Measurements from ENCODE around the gene KLF15.
A peak's percentile ranks its signal among the peaks of the same experiment; 100 is the strongest.

The KLF15 gene

GRCh38 chr3:126389794-126390146 lies 32.6 kb upstream of the KLF15 start:
- Histone ChIP-seq H3K4me3 (ENCODE audit: low read depth, low read length) (no peak overlapping the region), H3K4me1 (ENCODE audit: control insufficient read depth, insufficient read depth, low read length) (no peaks in the 10 kb centered on the region), H3K27ac (ENCODE audit: extremely low read depth, low read depth, low read length) (no peak overlapping the region), H3K36me3 (ENCODE audit: control insufficient read depth in 2 of 2, insufficient read depth in 1 of 2, low read length in 2 of 2) (no peaks in the 10 kb centered on the region), H3K9me3 (ENCODE audit: control insufficient read depth, insufficient read depth, low read depth, low read length) (no peaks in the 10 kb centered on the region)
- POLR2A ChIA-PET, result no interaction called here
- CTCF ChIA-PET, result interaction anchor here (2.7 kb wide), 1 partner anchor 256 kb away, joined by 14 read pairs; no protein-coding TSS in a partner anchor
- TF ChIP-seq ZBTB11 (tag by site-specific recombination; conservative IDR thresholded peaks at IDR 0.05; ENCODE audit: low read depth) (no peak), ZNF121 (tag by site-specific recombination; IDR thresholded peaks at IDR 0.05) (no peak), ZNF324 (tag by site-specific recombination; IDR thresholded peaks at IDR 0.05) (no peak), ZNF571 (tag by site-specific recombination; IDR thresholded peaks at IDR 0.05) (no peak), ZFP41 (tag by site-specific recombination; IDR thresholded peaks at IDR 0.05; ENCODE audit: borderline replicate concordance) (no peak), WT1 (tag by site-specific recombination; IDR thresholded peaks at IDR 0.05) (no peak), SCRT2 (tag by site-specific recombination; IDR thresholded peaks at IDR 0.05) (no peak), ZNF843 (tag by site-specific recombination; IDR thresholded peaks at IDR 0.05) (no peak), KLF16 (tag by site-specific recombination; IDR thresholded peaks at IDR 0.05) (no peak), ZNF10 (tag by site-specific recombination; IDR thresholded peaks at IDR 0.05) (no peak), ZNF596 (tag by site-specific recombination; IDR thresholded peaks at IDR 0.05) (no peak)

DNA sequence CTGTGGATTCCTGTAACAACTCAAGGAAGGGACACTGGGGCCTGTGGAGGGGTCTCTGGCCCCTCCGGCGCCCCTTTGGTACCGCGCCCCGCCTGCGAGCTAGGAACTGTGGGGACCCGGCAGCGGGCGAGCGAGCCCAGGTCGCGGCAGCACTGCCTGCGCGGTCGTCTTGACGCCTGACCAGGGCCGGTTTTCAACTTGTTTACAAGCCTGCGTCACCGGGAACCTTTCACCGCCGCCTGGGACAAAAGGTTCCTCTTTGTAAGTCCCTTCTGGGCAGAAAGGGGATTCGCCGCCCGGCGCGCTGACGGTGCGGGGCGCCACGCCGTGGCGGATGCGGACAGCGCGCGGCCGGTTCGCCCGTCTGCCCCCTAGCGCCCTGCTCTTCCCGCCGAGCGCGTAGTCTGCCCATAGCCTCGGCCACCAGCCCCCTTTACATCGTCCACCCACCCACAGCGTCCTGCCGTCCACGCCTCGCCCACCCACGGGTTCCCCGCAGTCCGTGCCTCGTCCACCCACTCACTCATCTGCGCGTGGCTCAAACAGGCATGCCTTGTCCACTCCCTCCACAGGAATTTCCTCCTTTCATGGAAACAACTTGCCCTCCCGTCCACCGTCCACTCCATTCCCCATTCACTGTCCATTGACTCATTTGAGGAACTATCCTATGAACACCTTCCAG lies 32.0 kb upstream of the KLF15 start:
- Histone ChIP-seq H3K4me3 (ENCODE audit: low read depth, low read length) (peak overlapping the region; percentile 4; the same call in 1 of the 2 replicates), H3K9me3 (ENCODE audit: control insufficient read depth, insufficient read depth, low read depth, low read length) (no peaks in the 10 kb centered on the region), H3K4me1 (ENCODE audit: control insufficient read depth, insufficient read depth, low read length) (no peaks in the 10 kb centered on the region), H3K27ac (ENCODE audit: extremely low read depth, low read depth, low read length) (no peak overlapping the region), H3K36me3 (ENCODE audit: control insufficient read depth in 2 of 2, insufficient read depth in 1 of 2, low read length in 2 of 2) (no peaks in the 10 kb centered on the region)
- CTCF ChIA-PET, result interaction anchor here (0.5 to 2.7 kb wide), 10 partner anchors 26 to 458 kb away, joined by 3 to 14 read pairs (median 3); no protein-coding TSS in a partner anchor
- POLR2A ChIA-PET, result no interaction called here
- TF ChIP-seq ZNF548 (tag by site-specific recombination; IDR thresholded peaks at IDR 0.05), result no peak
- peak; percentile 36; the same call in 1 of the 2 replicates for TF ChIP-seq ZXDB (tag by site-specific recombination; IDR thresholded peaks at IDR 0.05)
- TF ChIP-seq, protein P1, sequence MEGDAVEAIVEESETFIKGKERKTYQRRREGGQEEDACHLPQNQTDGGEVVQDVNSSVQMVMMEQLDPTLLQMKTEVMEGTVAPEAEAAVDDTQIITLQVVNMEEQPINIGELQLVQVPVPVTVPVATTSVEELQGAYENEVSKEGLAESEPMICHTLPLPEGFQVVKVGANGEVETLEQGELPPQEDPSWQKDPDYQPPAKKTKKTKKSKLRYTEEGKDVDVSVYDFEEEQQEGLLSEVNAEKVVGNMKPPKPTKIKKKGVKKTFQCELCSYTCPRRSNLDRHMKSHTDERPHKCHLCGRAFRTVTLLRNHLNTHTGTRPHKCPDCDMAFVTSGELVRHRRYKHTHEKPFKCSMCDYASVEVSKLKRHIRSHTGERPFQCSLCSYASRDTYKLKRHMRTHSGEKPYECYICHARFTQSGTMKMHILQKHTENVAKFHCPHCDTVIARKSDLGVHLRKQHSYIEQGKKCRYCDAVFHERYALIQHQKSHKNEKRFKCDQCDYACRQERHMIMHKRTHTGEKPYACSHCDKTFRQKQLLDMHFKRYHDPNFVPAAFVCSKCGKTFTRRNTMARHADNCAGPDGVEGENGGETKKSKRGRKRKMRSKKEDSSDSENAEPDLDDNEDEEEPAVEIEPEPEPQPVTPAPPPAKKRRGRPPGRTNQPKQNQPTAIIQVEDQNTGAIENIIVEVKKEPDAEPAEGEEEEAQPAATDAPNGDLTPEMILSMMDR (tag by site-specific recombination; IDR thresholded peaks at IDR 0.05), result peak; percentile 99
- TF ChIP-seq ZNF837 (tag by site-specific recombination; IDR thresholded peaks at IDR 0.05), result no peak
- TF ChIP-seq KLF1 (tag by site-specific recombination; IDR thresholded peaks at IDR 0.05), result peak; percentile 83
- peak; percentile 61; the same call in 1 of the 2 replicates for TF ChIP-seq ZNF677 (tag by site-specific recombination; IDR thresholded peaks at IDR 0.05)
- TF ChIP-seq ZBTB20 (tag by site-specific recombination; IDR thresholded peaks at IDR 0.05), result 0 out of 2 replicates have a peak, but pooled peaks have one; percentile 21
- peak; percentile 46 for TF ChIP-seq ZBTB26 (tag by site-specific recombination; optimal IDR thresholded peaks at IDR 0.05)
- peak; percentile 69 for TF ChIP-seq ZNF335 (tag by site-specific recombination; conservative IDR thresholded peaks at IDR 0.05)
- TF ChIP-seq, protein P2, sequence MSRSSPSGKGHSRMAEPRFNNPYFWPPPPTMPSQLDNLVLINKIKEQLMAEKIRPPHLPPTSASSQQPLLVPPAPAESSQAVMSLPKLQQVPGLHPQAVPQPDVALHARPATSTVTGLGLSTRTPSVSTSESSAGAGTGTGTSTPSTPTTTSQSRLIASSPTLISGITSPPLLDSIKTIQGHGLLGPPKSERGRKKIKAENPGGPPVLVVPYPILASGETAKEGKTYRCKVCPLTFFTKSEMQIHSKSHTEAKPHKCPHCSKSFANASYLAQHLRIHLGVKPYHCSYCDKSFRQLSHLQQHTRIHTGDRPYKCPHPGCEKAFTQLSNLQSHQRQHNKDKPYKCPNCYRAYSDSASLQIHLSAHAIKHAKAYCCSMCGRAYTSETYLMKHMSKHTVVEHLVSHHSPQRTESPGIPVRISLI (tag by site-specific recombination; IDR thresholded peaks at IDR 0.05), result no peak
- TF ChIP-seq, protein P3, sequence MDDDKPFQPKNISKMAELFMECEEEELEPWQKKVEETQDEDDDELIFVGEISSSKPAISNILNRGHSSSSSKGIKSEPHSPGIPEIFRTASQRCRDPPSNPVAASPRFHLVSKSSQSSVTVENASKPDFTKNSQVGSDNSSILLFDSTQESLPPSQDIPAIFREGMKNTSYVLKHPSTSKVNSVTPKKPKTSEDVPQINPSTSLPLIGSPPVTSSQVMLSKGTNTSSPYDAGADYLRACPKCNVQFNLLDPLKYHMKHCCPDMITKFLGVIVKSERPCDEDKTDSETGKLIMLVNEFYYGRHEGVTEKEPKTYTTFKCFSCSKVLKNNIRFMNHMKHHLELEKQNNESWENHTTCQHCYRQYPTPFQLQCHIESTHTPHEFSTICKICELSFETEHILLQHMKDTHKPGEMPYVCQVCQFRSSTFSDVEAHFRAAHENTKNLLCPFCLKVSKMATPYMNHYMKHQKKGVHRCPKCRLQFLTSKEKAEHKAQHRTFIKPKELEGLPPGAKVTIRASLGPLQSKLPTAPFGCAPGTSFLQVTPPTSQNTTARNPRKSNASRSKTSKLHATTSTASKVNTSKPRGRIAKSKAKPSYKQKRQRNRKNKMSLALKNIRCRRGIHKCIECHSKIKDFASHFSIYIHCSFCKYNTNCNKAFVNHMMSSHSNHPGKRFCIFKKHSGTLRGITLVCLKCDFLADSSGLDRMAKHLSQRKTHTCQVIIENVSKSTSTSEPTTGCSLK (tag by site-specific recombination; IDR thresholded peaks at IDR 0.05), result no peak
- peak; percentile 45; the same call in 1 of the 2 replicates for TF ChIP-seq ZNF660 (tag by site-specific recombination; IDR thresholded peaks at IDR 0.05)
- TF ChIP-seq EGR2 (tag by site-specific recombination; IDR thresholded peaks at IDR 0.05; ENCODE audit: low read depth), result peak; percentile 83
- 0 out of 2 replicates have a peak, but pooled peaks have one; percentile 28 for TF ChIP-seq ZNF561 (tag by site-specific recombination; IDR thresholded peaks at IDR 0.05; ENCODE audit: borderline replicate concordance)
- TF ChIP-seq ZNF133 (tag by site-specific recombination; IDR thresholded peaks at IDR 0.05), result no peak
